Stimulated activated CD8-positive, alpha-beta memory T cell treated with anti-CD3 and anti-CD28 coated beads, Interleukin-2, amount 100 ng/mL, for 48 hours (primary cell): ENCODE results near the gene ZNF460.
"Not testable (repeated sequence)": the region's sequence is repeated elsewhere in the genome, so short reads cannot be mapped to it uniquely, and the experiment has no call there.

Experiments used
- DNase-seq, 2 donors: peaks; one replicate each; pipeline ENCODE4 v3.0.0-alpha.2; 2020; ENCODE audit warnings: low read depth in 2 of 2

Gene ZNF460

GRCh38 chr19:57280165-57280961 is at the start of gene ZNF460:
Gene ZNF460, plus strand, starts transcription at chr19:57280485. Its CDS starts 322 bp downstream, at chr19:57280807.
- peak; percentile 89 to 96 for DNase-seq

- no peak for DNase-seq
These were observed 48.6 kb upstream of the ZNF460 start for GRCh38 chr19:57231686-57232085.

- no peak for DNase-seq
These were observed 47.1 kb upstream of the ZNF460 start for GRCh38 chr19:57233207-57233606.

- DNase-seq = no peak
These were observed 40.3 kb upstream of the ZNF460 start for GRCh38 chr19:57239982-57240310.

- DNase-seq = peak; percentile 85 to 92
These were observed 39.8 kb upstream of the ZNF460 start, which contains the start of gene ZNF805 for GRCh38 chr19:57240311-57241090. Gene ZNF805, plus strand, starts transcription at chr19:57240632. Its CDS starts 260 bp downstream, at chr19:57240892.

GRCh38 chr19:57241176-57241575 is 39.1 kb upstream of the ZNF460 start:
- DNase-seq = no peak

- DNase-seq = no peak
These were observed 37.5 kb upstream of the ZNF460 start for GRCh38 chr19:57242821-57243220.

GRCh38 chr19:57244513-57244912 is 35.8 kb upstream of the ZNF460 start:
- DNase-seq = no peak

- no peak for DNase-seq
These were observed 35.2 kb upstream of the ZNF460 start for GRCh38 chr19:57245066-57245465.

- no peak for DNase-seq
These were observed 34.3 kb upstream of the ZNF460 start for GRCh38 chr19:57245959-57246358.

- no peak for DNase-seq
These were observed 31.6 kb upstream of the ZNF460 start for GRCh38 chr19:57248646-57249045.

GRCh38 chr19:57249329-57249728 is 31.0 kb upstream of the ZNF460 start:
- DNase-seq = no peak

- DNase-seq = not testable (repeated sequence)
These were observed 26.5 kb upstream of the ZNF460 start for GRCh38 chr19:57253767-57254166.

- DNase-seq = no peak
These were observed 18.2 kb upstream of the ZNF460 start for GRCh38 chr19:57262044-57262443.

GRCh38 chr19:57263244-57263741 is 17.0 kb upstream of the ZNF460 start:
- no peak for DNase-seq

- no peak for DNase-seq
These were observed 13.0 kb upstream of the ZNF460 start for GRCh38 chr19:57267291-57267690.

GRCh38 chr19:57269515-57270250 is 10.6 kb upstream of the ZNF460 start:
- DNase-seq = no peak

- no peak for DNase-seq
These were observed 9.0 kb upstream of the ZNF460 start for GRCh38 chr19:57271280-57271679.

GRCh38 chr19:57273014-57273413 is 7.3 kb upstream of the ZNF460 start:
- no peak for DNase-seq

- no peak for DNase-seq
These were observed 3.9 kb upstream of the ZNF460 start for GRCh38 chr19:57276430-57276829.

GRCh38 chr19:57278481-57278880 is 1.8 kb upstream of the ZNF460 start:
- DNase-seq = not testable (repeated sequence)
